ENCODE measurements around the gene CORO6. TPM values are rescaled to one million over a fixed set of nuclear protein-coding genes. Genes with fewer than 3 reads are reported as not detected.
A peak's percentile ranks its signal among the peaks of the same experiment; 100 is the strongest.

Gene CORO6
- total and polyA plus RNA-seq, 2 of the 4 experiments (the other 2 are of a cell fraction), result 3.4 to 7.6 TPM

GRCh38 chr17:29572691-29573557 lies 49.8 kb downstream of the CORO6 start (continued):
- TF ChIP-seq SMC3 (IDR thresholded peaks at IDR 0.05; ENCODE audit: low read depth, low read length) (peak; percentile 58), RFX5 (IDR thresholded peaks at IDR 0.05; ENCODE audit: low read depth, low read length) (no peak), FOS (IDR thresholded peaks at IDR 0.05; ENCODE audit: low read depth, low read length) (no peak), CEBPB (IDR thresholded peaks at IDR 0.05; ENCODE audit: low read depth, low read length) (no peak)
